Measurements from ENCODE around the gene OR52R1. TPM values are rescaled to one million over a fixed set of nuclear protein-coding genes. Genes with fewer than 3 reads are reported as not detected.

OR52R1 gene
- total RNA-seq, 2 donors from 2014 or later, result not detected

DNA sequence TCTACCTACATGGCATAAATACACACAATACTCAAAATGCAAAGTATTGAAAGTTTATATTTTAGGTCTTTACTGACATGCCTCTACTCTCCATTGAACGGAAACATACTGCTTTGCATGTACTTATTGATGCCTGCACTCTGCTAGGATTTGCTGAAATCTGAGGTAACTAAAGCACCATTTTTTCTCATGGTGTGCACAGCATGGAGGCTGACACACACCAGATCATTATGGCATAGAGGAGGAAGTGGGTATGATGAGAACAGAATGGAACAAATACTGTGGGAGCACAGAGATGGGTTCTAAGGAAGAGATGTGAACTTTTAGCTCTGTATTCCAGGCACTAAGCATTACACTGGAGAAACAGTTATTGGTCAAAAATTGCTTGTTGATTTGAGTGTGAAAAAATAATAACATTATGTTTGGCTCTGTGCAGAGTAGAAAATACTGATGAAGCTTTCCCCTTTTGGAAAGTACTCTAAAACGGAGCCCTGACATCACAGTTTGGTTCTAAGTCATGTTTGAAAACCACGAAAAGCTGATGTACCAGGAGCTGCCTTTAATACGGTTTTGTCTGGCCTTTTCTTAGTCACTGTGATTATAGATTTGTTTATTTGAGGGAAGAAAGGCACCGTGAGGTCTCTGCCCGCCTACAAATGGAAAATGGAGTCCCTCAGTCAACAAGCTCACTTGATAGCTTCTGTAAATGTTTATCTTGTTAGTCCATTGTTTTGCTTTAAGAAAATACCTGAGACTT, 5.6 kb downstream of the OR52R1 start:
- Histone ChIP-seq H3K4me3 (ENCODE audit: low read length) (no peak overlapping the region), H3K4me1 (ENCODE audit: control insufficient read depth, insufficient read depth, low read length) (peaks cover 6% of the 10 kb centered on the region), H3K27me3 (ENCODE audit: control insufficient read depth, insufficient read depth, low read length, poor library complexity, severe bottlenecking) (no peaks in the 10 kb centered on the region), H3K36me3 (ENCODE audit: control insufficient read depth, insufficient read depth, low read length) (no peaks in the 10 kb centered on the region), H3K9ac (ENCODE audit: extremely low read depth, low read length, poor library complexity, severe bottlenecking) (no peak overlapping the region), H3K9me3 (ENCODE audit: control insufficient read depth, low read length) (peaks cover 16% of the 10 kb centered on the region), H3K27ac (ENCODE audit: low read depth, low read length) (no peak overlapping the region)
- Mint-ChIP-seq H3K36me3 (ENCODE audit: low read depth) (no peaks in the 10 kb centered on the region), H3K27me3 (ENCODE audit: insufficient read depth) (no peaks in the 10 kb centered on the region), H3K9me3 (peaks cover 10% of the 10 kb centered on the region), H3K4me3 (no peak overlapping the region), H3K4me1 (peaks cover 13% of the 10 kb centered on the region), H3K27ac (no peak overlapping the region)
- 87 to 92% methylated on average over 4 to 6 of the region's 6 CpGs for WGBS, 2 experiments (ENCODE audit: insufficient coverage in 1 of 2, insufficient read length in 1 of 2)
- no peak for DNase-seq
- TF ChIP-seq, protein P1, sequence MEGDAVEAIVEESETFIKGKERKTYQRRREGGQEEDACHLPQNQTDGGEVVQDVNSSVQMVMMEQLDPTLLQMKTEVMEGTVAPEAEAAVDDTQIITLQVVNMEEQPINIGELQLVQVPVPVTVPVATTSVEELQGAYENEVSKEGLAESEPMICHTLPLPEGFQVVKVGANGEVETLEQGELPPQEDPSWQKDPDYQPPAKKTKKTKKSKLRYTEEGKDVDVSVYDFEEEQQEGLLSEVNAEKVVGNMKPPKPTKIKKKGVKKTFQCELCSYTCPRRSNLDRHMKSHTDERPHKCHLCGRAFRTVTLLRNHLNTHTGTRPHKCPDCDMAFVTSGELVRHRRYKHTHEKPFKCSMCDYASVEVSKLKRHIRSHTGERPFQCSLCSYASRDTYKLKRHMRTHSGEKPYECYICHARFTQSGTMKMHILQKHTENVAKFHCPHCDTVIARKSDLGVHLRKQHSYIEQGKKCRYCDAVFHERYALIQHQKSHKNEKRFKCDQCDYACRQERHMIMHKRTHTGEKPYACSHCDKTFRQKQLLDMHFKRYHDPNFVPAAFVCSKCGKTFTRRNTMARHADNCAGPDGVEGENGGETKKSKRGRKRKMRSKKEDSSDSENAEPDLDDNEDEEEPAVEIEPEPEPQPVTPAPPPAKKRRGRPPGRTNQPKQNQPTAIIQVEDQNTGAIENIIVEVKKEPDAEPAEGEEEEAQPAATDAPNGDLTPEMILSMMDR (conservative IDR thresholded peaks at IDR 0.05), result no peak

DNA sequence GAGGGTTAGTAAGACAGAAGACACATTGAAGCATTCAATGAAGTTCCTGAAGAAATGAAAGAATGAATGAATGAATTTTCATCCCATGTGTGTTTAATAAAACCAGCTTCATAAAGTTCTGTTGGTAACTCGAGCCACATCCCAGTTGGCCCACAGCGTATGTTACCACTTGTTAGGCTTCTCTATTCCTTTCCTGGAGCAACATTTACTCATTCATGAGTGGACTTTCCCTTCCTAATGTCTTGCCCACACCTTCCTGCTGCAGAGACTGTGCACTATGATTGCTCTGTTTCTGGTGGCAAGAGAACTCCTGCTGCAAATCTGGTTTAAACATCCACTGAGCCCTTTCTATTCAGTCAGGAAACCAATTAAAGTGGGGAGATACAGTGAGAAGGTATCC, 7.0 kb downstream of the OR52R1 start:
- TF ChIP-seq, protein P1 (conservative IDR thresholded peaks at IDR 0.05), result no peak
- Histone ChIP-seq H3K36me3 (ENCODE audit: control insufficient read depth, insufficient read depth, low read length) (no peaks in the 10 kb centered on the region), H3K4me1 (ENCODE audit: control insufficient read depth, insufficient read depth, low read length) (peaks cover 6% of the 10 kb centered on the region), H3K27ac (ENCODE audit: low read depth, low read length) (no peak overlapping the region), H3K9me3 (ENCODE audit: control insufficient read depth, low read length) (peaks cover 16% of the 10 kb centered on the region), H3K9ac (ENCODE audit: extremely low read depth, low read length, poor library complexity, severe bottlenecking) (no peak overlapping the region), H3K4me3 (ENCODE audit: low read length) (no peak overlapping the region), H3K27me3 (ENCODE audit: control insufficient read depth, insufficient read depth, low read length, poor library complexity, severe bottlenecking) (no peaks in the 10 kb centered on the region)
- no peak overlapping the region for H3K4me3 Mint-ChIP-seq
- no peak overlapping the region for H3K27ac Mint-ChIP-seq
- H3K27me3 Mint-ChIP-seq (ENCODE audit: insufficient read depth), result no peaks in the 10 kb centered on the region
- H3K36me3 Mint-ChIP-seq (ENCODE audit: low read depth), result no peaks in the 10 kb centered on the region
- H3K9me3 Mint-ChIP-seq, result peaks cover 10% of the 10 kb centered on the region
- H3K4me1 Mint-ChIP-seq, result peaks cover 17% of the 10 kb centered on the region
- no peak for DNase-seq
- whole genome bisulfite sequencing, 2 experiments (ENCODE audit: insufficient coverage in 1 of 2, insufficient read length in 1 of 2), result 86 to 100% methylated on average over 1 of the region's 2 CpGs

DNA sequence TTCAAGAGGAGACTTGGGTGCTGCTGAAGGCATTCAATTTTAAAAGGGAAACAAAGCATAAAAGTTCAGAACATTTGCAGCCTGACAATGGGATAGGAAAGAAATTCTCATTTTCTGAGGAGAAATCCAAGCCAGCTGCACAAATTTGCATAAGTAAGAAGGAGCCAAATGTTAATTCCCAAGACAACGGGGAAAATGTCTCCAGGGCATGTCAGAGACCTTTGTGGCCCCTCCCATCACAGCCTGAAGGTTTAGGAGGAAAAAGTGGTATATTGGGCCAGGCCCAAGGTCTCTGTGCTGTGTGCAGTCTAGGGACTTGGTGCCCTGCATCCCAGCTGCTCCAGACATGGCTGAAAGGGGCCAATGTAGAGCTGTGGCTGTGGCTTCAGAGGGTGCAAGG, 21.7 kb downstream of the OR52R1 start:
- no peaks in the 10 kb centered on the region for H3K9me3 ChIP-seq (ENCODE audit: control insufficient read depth, low read length)
- no peaks in the 10 kb centered on the region for H3K36me3 ChIP-seq (ENCODE audit: control insufficient read depth, insufficient read depth, low read length)
- peaks cover 23% of the 10 kb centered on the region for H3K9me3 Mint-ChIP-seq
- H3K27ac Mint-ChIP-seq, result no peak overlapping the region
- WGBS, 2 experiments (ENCODE audit: insufficient coverage in 1 of 2, insufficient read length in 1 of 2), result 78 to 83% methylated on average over 1 of the region's 1 CpG
- no peak overlapping the region for H3K9ac ChIP-seq (ENCODE audit: extremely low read depth, low read length, poor library complexity, severe bottlenecking)
- H3K27me3 ChIP-seq (ENCODE audit: control insufficient read depth, insufficient read depth, low read length, poor library complexity, severe bottlenecking), result no peaks in the 10 kb centered on the region
- peaks cover 1% of the 10 kb centered on the region for H3K27me3 Mint-ChIP-seq (ENCODE audit: insufficient read depth)
- no peak overlapping the region for H3K27ac ChIP-seq (ENCODE audit: low read depth, low read length)
- no peaks in the 10 kb centered on the region for H3K4me1 ChIP-seq (ENCODE audit: control insufficient read depth, insufficient read depth, low read length)
- H3K4me3 ChIP-seq (ENCODE audit: low read length), result no peak overlapping the region
- no peaks in the 10 kb centered on the region for H3K36me3 Mint-ChIP-seq (ENCODE audit: low read depth)
- TF ChIP-seq, protein P1 (conservative IDR thresholded peaks at IDR 0.05), result no peak
- no peak for DNase-seq
- no peaks in the 10 kb centered on the region for H3K4me1 Mint-ChIP-seq
- no peak overlapping the region for H3K4me3 Mint-ChIP-seq

Data from endodermal cell (in vitro differentiated cells).